HepG2 (cell line): ENCODE measurements around the gene TGFA. TPM values are rescaled to one million over a fixed set of nuclear protein-coding genes. Genes with fewer than 3 reads are reported as not detected.

Source experiments
- ATAC-seq: fragments of 200-7000 bp; cut with Tn5 transposase; 3 replicates; pipeline ENCODE4 v1.9.1; 2020; ENCODE audit warnings: mild to moderate bottlenecking, moderate library complexity
- BruUV-seq: library from RNA; stranded (reverse); fragments of 400-500 nt; replicated peaks from 2 replicates; lab custom pipeline; 2021; lab: Mats Ljungman, UMichigan
- CTCF ChIA-PET: fragments of 300-600 bp; formaldehyde crosslinking; extraction: SDS; loops from one replicate; lab custom pipeline; 2021; ENCODE audit warnings: low total read pairs, inconsistent platforms, low intra/inter-chr PET ratio; lab: Yijun Ruan, JAX
- POLR2A ChIA-PET: fragments of 350-600 bp; sonication (Branson Sonifier 250); formaldehyde crosslinking; loops from one replicate; lab custom pipeline; 2020; ENCODE audit warnings: antibody characterized with exemption, inconsistent platforms; lab: Yijun Ruan, JAX
- DNase-seq: peaks from one replicate; pipeline ENCODE4 v3.0.0-alpha.2; 2015; ENCODE audit warnings: low spot score
- FAIRE-seq: peaks from 3 replicates; lab custom pipeline; 2011; peaks lifted over from hg19 to GRCh38; lab: Jason Lieb, UNC
- H2AFZ ChIP-seq: one replicate; pipeline ENCODE4 v1.6.1; 2011; ENCODE audit warnings: low read length, inconsistent platforms
- H3K27ac ChIP-seq: fragments of 300-600 bp; 3 replicates; pipeline ENCODE4 v1.8.0; 2011; ENCODE audit warnings: mixed run types, mild to moderate bottlenecking, mixed read lengths, low read length, inconsistent platforms; ENCODE audit not compliant: insufficient read depth; ENCODE audit errors: extremely low read length
- H3K27me3 ChIP-seq, 2 experiments: fragments of 200-600 bp in 1 of 2; 2 replicates in 1 of 2; 3 replicates in 1 of 2; pipeline versions ENCODE4 v1.6.0 to v1.8.0; 2011; ENCODE audit warnings: low read length in 2 of 2, mild to moderate bottlenecking in 2 of 2, moderate library complexity in 2 of 2, inconsistent platforms in 1 of 2; ENCODE audit not compliant: insufficient read depth in 2 of 2, control insufficient read depth in 1 of 2
- H3K36me3 ChIP-seq, 2 experiments: fragments of 200-600 bp in 1 of 2; replicated peaks in 1 of 2; 2 replicates in 1 of 2; 3 replicates in 1 of 2; pipeline versions ENCODE4 v1.5.1 to v1.8.0; 2011; ENCODE audit warnings: low read length in 2 of 2, inconsistent platforms in 1 of 2; ENCODE audit not compliant: insufficient read depth in 2 of 2, control insufficient read depth in 1 of 2
- H3K4me1 ChIP-seq: 2 replicates; pipeline ENCODE4 v1.5.1; 2012; ENCODE audit warnings: low read length, inconsistent platforms; ENCODE audit not compliant: insufficient read depth
- H3K4me2 ChIP-seq: 2 replicates; pipeline ENCODE4 v1.6.0; 2011; ENCODE audit warnings: low read depth, low read length, inconsistent platforms
- H3K4me3 ChIP-seq, 3 experiments: fragments of 200-600 bp in 1 of 3; sonication (generic), shearing (Covaris generic) in 1 of 3; replicated peaks in 1 of 3; 2 replicates each; pipeline ENCODE4 v1.5.1; 2011 to 2016; ENCODE audit warnings: low read length in 3 of 3, inconsistent platforms in 2 of 3, low read depth in 2 of 3, mild to moderate bottlenecking in 2 of 3, control low read depth in 1 of 3, mixed read lengths in 1 of 3; ENCODE audit not compliant: insufficient read depth in 1 of 3
- H3K79me2 ChIP-seq: one replicate; pipeline ENCODE4 v1.6.1; 2011; ENCODE audit warnings: low read length, inconsistent platforms; ENCODE audit not compliant: insufficient read depth
- H3K9ac ChIP-seq: 2 replicates; pipeline ENCODE4 v1.6.0; 2011; ENCODE audit warnings: mild to moderate bottlenecking, low read depth, low read length, inconsistent platforms; ENCODE audit not compliant: insufficient read depth
- H3K9me3 ChIP-seq: 2 replicates; pipeline ENCODE4 v1.5.1; 2012; ENCODE audit warnings: mild to moderate bottlenecking, low read length
- H4K20me1 ChIP-seq: 2 replicates; pipeline ENCODE4 v1.6.0; 2011; ENCODE audit warnings: inconsistent platforms, mild to moderate bottlenecking, low read length, moderate library complexity; ENCODE audit not compliant: insufficient read depth
- ADNP ChIP-seq: sonication (generic); formaldehyde crosslinking; IDR thresholded peaks from 2 replicates; pipeline ENCODE4 v1.4.0; 2020; ENCODE audit warnings: missing genetic modification reagents
- FLYWCH1 ChIP-seq: sonication (generic); formaldehyde crosslinking; IDR thresholded peaks from 2 replicates; pipeline ENCODE4 v1.8.1; 2023; ENCODE audit warnings: mild to moderate bottlenecking, missing genetic modification reagents
- HDAC2 ChIP-seq: sonication (generic); formaldehyde crosslinking; IDR thresholded peaks from 2 replicates; pipeline ENCODE4 v1.4.0; 2020; ENCODE audit warnings: missing genetic modification reagents
- KLF15 ChIP-seq: sonication (generic); formaldehyde crosslinking; IDR thresholded peaks from 2 replicates; pipeline ENCODE4 v1.8.1; 2023; ENCODE audit warnings: borderline replicate concordance, mild to moderate bottlenecking, inconsistent platforms, missing genetic modification reagents, mixed read lengths
- MBD4 ChIP-seq: IDR thresholded peaks from 2 replicates; pipeline ENCODE4 v1.6.1; 2012; ENCODE audit warnings: low read length, inconsistent platforms, borderline replicate concordance
- RXRA ChIP-seq: sonication (generic); formaldehyde crosslinking; IDR thresholded peaks from 2 replicates; pipeline ENCODE4 v1.5.1; 2020; ENCODE audit warnings: missing genetic modification reagents
- SETDB1 ChIP-seq: sonication (generic); formaldehyde crosslinking; IDR thresholded peaks from 2 replicates; pipeline ENCODE4 v1.5.1; 2020; ENCODE audit warnings: missing genetic modification reagents, mild to moderate bottlenecking, borderline replicate concordance
- ZFYVE20 ChIP-seq: sonication (generic); formaldehyde crosslinking; IDR thresholded peaks from 2 replicates; pipeline ENCODE4 v1.8.0; 2023; ENCODE audit warnings: low read depth, mild to moderate bottlenecking, moderate library complexity, missing genetic modification reagents, borderline replicate concordance
- ZNF296 ChIP-seq: sonication (generic); formaldehyde crosslinking; conservative IDR thresholded peaks from 2 replicates; pipeline ENCODE4 v1.5.0; 2020; ENCODE audit warnings: mild to moderate bottlenecking, missing genetic modification reagents
- ZNF317 ChIP-seq: sonication (generic); formaldehyde crosslinking; IDR thresholded peaks from 2 replicates; pipeline ENCODE4 v1.5.0; 2020; ENCODE audit warnings: mild to moderate bottlenecking, missing genetic modification reagents
- ZNF879 ChIP-seq: sonication (generic); formaldehyde crosslinking; IDR thresholded peaks from 2 replicates; pipeline ENCODE4 v1.8.1; 2023; ENCODE audit warnings: missing genetic modification reagents
- WGBS: methylation state at CpG from one replicate; pipeline ENCODE4 v1.1.6; 2017; ENCODE audit warnings: low lambda C conversion rate; 5-methylcytosine and 5-hydroxymethylcytosine counted together
- in situ Hi-C: cut with HindIII; loops from 2 replicates; pipeline ENCODE4 v1.10.0; 2017; ENCODE audit warnings: low pct_unique_long_range_greater_than_20kb; ENCODE audit not compliant: extremely low pct_ligation_motif_present
- intact Hi-C: fragments of 100-400 bp; cut with micrococcal nuclease; formaldehyde crosslinking; loops from one replicate; pipeline ENCODE4 v1.10.0; 2022; ENCODE audit not compliant: unreplicated experiment
- polyA plus RNA-seq, 8 experiments: library from polyadenylated mRNA; depleted of rRNA in 3 of 8; stranded (reverse) in 7 of 8; unstranded in 1 of 8; fragments of >200 nt; fragmentation: Illumina TruSeq in 4 of 8; extraction: Trizol in 4 of 8; gene quantifications; 2 replicates each; pipeline versions ENCODE4 v1.2.1 to v1.2.3, GENCODE V29; 2011 to 2016; ENCODE audit warnings: low read depth in 4 of 8, missing spikeins in 1 of 8, mixed read lengths in 1 of 8; ENCODE audit not compliant: insufficient read depth in 1 of 8
- total RNA-seq, 5 experiments: library from RNA; depleted of rRNA; stranded (reverse); fragments of >200 nt; fragmentation: Illumina TruSeq; extraction: Trizol; gene quantifications; 2 replicates each; pipeline ENCODE4 v1.2.3, GENCODE V29; 2016; ENCODE audit warnings: low read depth in 1 of 5
- TF ChIP-seq, protein P1 (sequence below), 2 experiments: sonication (generic) in 1 of 2; formaldehyde crosslinking in 1 of 2; IDR thresholded peaks; 2 replicates each; pipeline versions ENCODE4 v1.6.1 to v1.9.0; 2014 to 2022; ENCODE audit warnings: antibody characterized with exemption in 1 of 2, borderline replicate concordance in 1 of 2, inconsistent platforms in 1 of 2, low read depth in 1 of 2, missing genetic modification reagents in 1 of 2
- TF ChIP-seq, protein P2 (sequence below): sonication (generic); formaldehyde crosslinking; IDR thresholded peaks from 2 replicates; pipeline ENCODE4 v1.4.0; 2020; ENCODE audit warnings: mild to moderate bottlenecking, missing genetic modification reagents

TGFA gene
- total and polyA plus RNA-seq, 2 of the 13 experiments (the other 11 are each of a cell fraction or from before 2014, with no cell fraction given) = 7.8 to 15.3 TPM

DNA sequence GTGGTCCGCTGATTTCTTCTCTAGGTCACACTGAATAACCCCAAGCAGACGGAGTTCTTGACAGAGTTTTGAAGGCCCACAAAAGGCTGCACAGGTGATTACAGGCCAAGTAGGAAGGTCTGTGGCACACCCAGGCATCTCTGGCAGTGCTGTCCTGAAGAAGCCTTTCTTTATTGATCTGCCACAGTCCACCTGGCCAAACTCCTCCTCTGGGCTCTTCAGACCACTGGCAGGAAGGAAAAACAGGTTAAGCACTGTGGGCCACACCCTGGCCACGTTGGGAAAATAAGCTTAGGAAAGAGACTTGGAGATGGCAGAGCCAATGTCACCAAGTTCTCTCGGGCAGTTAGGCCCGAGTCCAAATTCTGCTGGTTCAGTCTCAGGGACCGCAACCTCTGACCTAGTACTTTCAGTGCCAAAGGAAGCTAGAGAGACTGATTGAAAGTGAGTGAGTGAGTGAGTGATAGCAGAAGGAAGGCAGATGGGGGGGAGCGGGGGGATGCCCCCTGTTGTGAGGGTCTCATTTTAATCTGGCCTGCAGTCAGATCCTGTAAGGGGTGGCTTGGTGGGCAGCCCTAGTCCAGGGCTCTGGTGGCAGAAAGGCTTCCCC is 102.9 kb downstream of the TGFA start:
- ATAC-seq = no peak
- Histone ChIP-seq H4K20me1 (no peaks in the 10 kb centered on the region), H3K79me2 (no peaks in the 10 kb centered on the region), H3K27me3 (no peaks in the 10 kb centered on the region), H3K9me3 (no peaks in the 10 kb centered on the region), H3K36me3 (peaks cover 9 to 57% of the 10 kb centered on the region in 2 experiments; a peak in 4 of 5 replicates), H3K4me3 (no peak overlapping the region), H3K9ac (no peak overlapping the region), H3K27ac (no peak overlapping the region), H3K4me2 (no peak overlapping the region), H3K4me1 (no peaks in the 10 kb centered on the region), H2AFZ (no peak overlapping the region)
- BruUV-seq = no TSS peak
- POLR2A ChIA-PET = no interaction called here
- in situ Hi-C loops (no loop called here), intact Hi-C loops (no loop called here)
- CTCF ChIA-PET = no interaction called here
- WGBS = 73% methylated on average over 7 of the region's 7 CpGs
- no peak for FAIRE-seq
- no peak for DNase-seq
- TF ChIP-seq FLYWCH1 (CRISPR knock-in tag) (no peak), KLF15 (no peak), ZFYVE20 (CRISPR knock-in tag) (no peak), ZNF317 (no peak), ADNP (no peak), MBD4 (no peak), ZNF296 (CRISPR knock-in tag) (no peak), SETDB1 (CRISPR knock-in tag) (no peak), RXRA (CRISPR knock-in tag) (no peak), HDAC2 (no peak), ZNF879 (CRISPR knock-in tag) (no peak)
- TF ChIP-seq, protein P1, sequence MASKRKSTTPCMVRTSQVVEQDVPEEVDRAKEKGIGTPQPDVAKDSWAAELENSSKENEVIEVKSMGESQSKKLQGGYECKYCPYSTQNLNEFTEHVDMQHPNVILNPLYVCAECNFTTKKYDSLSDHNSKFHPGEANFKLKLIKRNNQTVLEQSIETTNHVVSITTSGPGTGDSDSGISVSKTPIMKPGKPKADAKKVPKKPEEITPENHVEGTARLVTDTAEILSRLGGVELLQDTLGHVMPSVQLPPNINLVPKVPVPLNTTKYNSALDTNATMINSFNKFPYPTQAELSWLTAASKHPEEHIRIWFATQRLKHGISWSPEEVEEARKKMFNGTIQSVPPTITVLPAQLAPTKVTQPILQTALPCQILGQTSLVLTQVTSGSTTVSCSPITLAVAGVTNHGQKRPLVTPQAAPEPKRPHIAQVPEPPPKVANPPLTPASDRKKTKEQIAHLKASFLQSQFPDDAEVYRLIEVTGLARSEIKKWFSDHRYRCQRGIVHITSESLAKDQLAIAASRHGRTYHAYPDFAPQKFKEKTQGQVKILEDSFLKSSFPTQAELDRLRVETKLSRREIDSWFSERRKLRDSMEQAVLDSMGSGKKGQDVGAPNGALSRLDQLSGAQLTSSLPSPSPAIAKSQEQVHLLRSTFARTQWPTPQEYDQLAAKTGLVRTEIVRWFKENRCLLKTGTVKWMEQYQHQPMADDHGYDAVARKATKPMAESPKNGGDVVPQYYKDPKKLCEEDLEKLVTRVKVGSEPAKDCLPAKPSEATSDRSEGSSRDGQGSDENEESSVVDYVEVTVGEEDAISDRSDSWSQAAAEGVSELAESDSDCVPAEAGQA (IDR thresholded peaks at IDR 0.05; ENCODE audit: low read depth) = no peak
- TF ChIP-seq, protein P1 (CRISPR knock-in tag; IDR thresholded peaks at IDR 0.05; ENCODE audit: borderline replicate concordance) = no peak
- TF ChIP-seq, protein P2, sequence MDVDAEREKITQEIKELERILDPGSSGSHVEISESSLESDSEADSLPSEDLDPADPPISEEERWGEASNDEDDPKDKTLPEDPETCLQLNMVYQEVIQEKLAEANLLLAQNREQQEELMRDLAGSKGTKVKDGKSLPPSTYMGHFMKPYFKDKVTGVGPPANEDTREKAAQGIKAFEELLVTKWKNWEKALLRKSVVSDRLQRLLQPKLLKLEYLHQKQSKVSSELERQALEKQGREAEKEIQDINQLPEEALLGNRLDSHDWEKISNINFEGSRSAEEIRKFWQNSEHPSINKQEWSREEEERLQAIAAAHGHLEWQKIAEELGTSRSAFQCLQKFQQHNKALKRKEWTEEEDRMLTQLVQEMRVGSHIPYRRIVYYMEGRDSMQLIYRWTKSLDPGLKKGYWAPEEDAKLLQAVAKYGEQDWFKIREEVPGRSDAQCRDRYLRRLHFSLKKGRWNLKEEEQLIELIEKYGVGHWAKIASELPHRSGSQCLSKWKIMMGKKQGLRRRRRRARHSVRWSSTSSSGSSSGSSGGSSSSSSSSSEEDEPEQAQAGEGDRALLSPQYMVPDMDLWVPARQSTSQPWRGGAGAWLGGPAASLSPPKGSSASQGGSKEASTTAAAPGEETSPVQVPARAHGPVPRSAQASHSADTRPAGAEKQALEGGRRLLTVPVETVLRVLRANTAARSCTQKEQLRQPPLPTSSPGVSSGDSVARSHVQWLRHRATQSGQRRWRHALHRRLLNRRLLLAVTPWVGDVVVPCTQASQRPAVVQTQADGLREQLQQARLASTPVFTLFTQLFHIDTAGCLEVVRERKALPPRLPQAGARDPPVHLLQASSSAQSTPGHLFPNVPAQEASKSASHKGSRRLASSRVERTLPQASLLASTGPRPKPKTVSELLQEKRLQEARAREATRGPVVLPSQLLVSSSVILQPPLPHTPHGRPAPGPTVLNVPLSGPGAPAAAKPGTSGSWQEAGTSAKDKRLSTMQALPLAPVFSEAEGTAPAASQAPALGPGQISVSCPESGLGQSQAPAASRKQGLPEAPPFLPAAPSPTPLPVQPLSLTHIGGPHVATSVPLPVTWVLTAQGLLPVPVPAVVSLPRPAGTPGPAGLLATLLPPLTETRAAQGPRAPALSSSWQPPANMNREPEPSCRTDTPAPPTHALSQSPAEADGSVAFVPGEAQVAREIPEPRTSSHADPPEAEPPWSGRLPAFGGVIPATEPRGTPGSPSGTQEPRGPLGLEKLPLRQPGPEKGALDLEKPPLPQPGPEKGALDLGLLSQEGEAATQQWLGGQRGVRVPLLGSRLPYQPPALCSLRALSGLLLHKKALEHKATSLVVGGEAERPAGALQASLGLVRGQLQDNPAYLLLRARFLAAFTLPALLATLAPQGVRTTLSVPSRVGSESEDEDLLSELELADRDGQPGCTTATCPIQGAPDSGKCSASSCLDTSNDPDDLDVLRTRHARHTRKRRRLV (CRISPR knock-in tag) = no peak
